ENCODE results near the gene LGMN.
"Not testable (repeated sequence)": the region's sequence is repeated elsewhere in the genome, so short reads cannot be mapped to it uniquely, and the experiment has no call there.

Gene LGMN

DNA sequence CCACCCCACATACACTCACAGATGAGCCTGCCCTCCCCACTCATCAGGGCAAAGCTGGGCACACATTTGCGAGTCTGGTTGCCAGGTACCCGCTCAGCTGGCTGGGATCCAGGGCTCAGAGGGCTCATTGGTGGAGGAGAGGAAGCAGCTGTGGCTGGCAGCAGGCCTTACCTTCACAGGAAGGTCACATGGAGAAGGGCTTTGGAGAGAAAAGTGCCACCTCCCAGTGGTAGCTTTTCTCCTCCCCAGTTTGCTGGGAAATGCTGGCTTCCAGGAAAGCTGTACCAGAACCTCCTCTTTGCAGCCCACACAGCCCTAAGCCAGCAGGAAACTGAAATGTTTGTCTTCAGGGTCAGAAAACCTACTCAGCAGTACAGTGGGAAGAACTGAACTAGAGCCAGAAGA, 55.6 kb downstream of the LGMN start:
- no peak for DNase-seq

DNA sequence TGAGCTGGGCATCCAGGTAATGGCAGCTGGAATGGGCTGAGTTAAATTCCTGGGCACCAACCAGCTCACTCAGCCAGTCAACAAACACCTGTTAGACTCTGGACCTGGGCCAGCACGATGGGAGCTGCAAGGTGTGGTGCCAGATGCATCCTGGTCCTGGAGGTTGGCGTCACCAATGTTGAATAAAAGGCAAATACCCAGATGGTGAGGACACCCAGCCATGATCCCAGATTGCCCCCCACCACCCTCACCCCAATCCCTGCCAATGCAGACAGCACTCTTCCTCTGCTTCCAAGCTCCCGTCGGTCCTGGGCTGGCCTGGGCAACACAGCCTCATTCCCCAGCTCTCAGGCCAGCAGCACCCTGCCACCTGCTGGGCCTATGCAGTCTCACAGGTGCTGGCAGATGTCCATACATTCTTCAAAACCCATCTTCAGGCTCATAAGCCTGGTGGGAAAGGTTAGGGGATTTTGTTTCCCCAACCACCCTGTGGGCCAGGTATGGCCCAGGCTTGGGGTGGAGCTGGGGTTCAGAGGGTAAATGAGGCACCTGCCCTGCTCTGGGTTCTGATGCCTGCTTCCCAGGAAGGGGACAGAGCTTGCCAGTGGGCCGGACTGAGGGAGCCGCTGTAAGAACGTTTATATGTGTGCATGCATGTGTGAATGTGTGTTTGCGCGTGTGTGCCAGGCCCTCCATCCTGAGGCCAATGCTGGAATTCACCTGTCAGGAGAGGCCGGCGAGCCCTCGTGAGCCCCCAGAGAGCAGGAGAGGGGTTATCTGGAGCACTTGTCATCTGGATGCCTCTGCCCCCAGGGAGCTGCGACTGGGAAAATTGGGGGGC, 58.0 kb downstream of the LGMN start:
- DNase-seq, result no peak

DNA sequence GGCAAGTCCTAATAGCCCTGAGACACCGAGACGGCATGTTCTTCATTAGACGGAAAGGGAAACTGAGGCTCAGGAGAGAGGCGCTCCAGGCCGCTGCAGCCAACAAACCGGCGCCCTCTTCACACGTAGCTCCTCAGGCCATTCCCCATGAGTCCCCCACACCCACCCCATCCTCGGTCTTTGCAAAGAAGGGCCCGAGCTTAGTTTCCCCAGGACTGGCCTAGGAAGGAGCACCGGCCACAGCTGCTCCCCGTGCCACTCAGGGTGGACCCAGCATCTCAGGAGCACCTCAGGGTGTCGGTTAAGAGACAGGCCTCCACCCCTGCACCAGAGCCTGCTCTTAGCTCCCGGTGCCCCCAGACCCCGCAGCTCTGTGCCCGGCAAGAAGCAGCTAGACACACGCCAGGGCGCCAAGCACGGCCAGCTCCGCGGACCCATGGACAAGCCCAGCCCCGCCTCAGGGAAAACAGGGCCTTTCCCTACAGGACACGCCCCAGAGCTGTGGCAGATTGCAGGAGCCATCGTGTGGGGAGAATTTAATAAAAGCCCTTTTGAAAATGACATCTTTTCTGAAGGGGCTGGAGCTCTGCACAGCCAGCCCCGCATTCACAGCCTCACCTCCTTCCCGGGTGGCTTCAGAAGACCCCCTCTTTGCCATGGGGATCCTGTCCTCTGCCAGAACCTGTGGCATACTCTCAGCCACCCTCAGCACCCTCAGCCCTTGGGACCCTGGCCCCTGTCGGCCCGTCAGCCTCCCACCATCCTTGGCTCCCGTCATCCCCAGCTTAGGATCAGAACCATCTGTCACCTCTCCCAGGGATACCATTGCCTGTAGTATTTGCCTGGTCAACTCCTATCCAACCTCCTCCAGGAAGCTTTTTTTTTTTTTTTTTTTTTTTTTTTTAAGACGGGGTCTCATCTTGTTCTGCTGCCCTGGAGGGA, 59.7 kb downstream of the LGMN start:
- DNase-seq, result no peak

DNA sequence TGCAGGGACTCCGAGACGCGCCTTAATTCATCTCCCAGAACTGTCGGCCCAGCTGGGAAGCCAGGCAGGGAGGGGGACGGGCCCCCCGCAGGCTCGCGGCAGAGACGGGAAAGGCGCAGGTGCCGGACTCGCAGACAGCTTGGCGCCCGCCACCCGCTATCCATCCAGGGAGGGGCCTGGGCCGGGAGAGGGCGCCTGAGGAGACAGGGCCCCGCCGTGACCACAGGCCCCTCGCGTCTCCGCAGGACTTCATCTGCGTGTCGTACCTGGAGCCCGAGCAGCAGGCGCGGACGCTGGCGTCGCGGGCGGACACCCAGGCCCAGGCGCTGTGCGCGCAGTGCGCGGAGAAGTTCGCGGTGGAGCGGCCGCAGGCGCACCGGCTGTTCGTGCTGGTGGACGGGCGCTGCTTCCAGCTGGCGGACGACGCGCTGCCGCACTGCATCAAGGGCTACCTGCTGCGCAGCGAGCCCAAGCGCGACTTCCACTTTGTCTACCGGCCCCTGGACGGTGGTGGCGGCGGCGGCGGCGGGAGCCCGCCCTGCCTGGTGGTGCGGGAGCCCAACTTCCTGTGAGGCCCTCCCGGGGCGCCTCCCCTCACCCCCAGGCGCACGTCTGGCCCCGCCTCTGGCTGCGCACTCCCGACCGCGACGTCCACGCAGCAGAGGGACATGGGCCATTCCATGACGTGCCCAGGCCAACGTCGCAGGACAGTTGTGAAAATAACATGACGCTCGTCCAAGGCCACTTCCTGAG, 60.6 kb downstream of the LGMN start:
- no peak for DNase-seq

DNA sequence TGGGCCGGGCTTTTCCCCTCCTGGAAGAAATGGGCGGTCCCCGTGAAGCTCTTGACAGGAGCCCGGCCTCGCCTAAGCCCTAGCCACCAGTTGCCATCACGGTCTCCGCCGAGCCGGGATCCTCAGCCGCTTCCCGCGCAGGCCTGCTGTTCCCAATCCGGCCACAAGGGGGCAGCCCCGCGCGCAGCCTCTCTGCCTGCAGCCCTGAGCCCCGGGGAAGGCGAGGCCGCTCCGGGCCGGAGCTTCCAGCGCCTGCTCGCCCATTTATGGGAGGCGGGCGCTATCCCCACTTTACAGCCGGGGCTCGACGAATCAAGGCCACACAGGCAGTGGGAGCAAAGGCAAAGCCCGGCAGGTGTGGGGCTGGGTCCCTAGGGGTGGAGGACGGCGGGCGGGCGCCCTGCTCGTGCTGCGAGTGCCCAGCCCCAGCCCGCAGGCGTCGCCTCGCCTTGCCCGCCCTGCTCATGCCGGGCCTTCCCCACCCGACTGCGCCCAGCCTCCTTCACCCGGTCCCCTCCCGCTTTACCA, 61.5 kb downstream of the LGMN start:
- peak; percentile 74 for DNase-seq

DNA sequence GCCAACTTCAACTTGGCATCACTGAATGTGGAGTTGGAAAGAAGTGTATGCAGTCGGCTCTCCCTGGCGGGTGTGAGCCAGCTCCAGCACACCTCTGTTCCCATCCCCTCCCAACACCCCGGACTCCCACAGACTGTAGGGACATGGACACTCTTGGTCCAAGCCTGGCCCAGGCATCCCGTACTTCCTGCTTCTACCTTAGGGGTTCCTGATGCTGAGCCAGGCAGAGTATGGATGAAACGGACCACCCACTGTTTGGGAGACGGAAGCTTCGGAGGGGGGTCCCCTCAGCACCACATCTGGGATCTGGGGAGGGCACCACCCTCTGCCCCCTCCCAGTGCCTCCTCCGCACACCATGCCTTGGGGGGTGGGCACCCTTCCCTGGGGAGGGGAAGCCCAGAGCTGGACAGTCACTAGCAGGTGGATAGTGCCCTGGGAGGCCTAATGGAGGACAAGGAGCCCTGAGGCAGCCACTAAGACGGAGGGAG, 62.0 kb downstream of the LGMN start:
- DNase-seq, result no peak

DNA sequence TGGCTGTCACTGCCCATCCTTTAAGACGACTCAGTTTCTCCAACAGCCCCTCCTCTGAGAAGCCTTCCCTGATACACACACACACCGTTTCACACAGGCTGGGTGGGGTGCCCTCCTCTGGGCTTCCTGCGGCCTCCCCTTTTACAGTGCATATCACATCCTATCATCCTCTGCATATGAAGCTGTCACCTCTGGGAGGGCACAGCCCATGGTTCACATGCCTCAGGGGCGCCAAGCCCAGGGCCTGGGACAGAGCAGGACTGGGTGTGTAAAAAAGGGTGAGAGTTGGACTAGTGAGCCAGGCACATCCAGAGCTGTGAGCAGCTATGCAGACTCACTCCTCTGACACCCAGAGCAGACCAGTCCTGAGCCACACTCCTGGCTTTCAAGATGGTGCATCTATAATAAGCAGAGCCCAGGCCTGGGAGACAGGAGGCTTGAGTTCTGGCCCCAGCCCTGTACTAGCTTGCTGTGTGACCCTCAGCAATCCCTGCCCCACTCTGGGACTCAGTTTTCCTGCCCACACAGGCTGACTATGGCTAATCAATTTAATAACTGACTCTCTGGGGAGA, 62.6 kb downstream of the LGMN start:
- no peak for DNase-seq

DNA sequence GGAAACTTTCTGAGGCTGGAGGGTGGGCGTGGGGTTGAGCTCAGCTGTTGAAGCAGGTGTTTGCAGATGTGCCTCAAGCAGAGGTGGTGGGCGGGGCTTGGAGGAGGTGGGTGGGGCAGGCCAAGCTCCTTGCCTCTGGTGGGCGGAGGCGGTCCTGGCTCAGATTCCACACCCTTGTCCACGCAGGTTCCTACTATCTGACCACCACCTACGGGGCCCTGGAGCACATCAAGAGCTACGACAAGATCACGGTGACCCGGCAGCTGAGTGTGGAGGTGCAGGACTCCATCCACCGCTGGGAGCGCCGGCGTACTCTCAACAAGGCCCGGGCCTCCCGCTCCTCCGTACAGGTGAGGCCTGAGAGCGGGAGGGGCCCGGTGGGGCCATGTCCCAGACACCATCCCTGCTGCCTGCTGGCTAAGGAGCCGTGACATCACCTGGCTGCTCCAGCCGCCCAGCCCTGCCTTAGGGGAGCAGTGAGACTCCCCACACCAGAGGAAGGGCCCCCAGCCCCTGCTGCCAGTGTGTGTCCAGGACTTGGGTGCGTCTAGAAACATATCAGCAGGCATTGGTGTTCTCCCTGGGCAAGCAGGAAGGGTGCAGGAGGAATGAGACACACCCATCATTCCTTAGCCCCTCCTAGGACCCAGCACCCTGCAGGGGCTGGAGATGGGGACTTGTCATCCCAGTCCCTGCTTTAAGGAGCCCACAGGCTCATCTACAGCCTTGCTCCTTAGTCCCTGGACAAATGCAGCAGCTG, 63.4 kb downstream of the LGMN start:
- no peak for DNase-seq

DNA sequence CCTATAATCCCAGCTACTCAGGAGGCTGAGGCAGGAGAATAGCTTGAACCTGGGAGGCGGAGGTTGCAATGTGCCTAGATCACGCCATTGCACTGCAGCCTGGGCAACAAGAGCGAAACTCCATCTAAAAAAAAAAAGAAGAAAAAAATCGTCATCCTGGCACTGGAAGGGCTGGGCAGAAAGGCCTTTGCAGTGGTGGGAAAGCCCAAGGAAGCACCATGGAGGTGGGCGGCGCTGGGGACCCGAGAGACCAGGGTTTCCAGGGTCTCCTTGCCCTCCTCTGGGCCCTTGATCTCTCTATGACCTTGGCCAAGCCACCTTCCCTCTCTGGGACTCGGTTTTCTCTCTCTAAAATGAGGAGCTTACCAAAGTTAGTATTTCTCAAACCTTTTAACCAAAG, 65.4 kb downstream of the LGMN start:
- DNase-seq, result no peak

DNA sequence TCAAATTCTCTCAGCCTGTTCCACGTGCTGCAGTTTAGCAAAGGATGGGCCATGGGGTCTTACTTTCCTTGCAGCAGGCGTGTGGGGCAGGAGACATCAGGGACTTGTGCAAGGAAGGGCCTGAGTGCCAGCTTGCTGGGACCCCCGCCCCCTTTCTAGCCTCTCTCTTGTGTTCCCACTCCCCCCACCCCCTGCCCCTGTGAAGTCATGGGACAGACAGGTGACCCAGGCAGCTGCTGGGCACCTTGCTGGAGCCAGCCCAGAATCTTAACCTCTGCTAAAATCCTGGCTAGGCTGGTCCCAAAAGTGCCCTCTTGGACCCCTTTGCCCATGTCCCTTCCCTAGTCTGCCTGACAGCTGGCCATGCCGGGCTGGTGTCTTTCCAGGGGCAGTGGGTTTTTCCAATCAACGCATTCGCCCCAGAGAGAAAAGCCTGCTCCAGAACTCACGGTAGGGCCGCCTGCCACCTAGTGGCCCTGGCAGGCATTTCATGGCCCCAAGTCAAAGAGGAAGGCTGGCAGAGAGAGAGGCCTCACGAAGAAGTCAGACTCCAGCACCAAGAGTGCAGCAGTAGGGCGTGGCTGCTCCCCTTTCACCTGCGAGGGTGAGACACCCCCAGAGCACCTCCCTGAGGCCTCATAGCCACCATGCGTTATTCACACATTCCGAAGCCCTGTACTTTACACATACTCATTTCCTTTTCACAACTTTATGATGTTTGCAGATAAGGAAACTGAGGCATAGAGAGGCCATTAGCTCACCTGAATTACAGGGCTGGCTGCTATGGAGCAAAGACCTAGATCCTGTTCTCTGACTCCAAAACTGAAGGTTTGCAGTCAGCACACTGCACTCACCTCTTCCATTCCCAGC, 67.4 kb downstream of the LGMN start:
- DNase-seq, result peak; percentile 78

DNA sequence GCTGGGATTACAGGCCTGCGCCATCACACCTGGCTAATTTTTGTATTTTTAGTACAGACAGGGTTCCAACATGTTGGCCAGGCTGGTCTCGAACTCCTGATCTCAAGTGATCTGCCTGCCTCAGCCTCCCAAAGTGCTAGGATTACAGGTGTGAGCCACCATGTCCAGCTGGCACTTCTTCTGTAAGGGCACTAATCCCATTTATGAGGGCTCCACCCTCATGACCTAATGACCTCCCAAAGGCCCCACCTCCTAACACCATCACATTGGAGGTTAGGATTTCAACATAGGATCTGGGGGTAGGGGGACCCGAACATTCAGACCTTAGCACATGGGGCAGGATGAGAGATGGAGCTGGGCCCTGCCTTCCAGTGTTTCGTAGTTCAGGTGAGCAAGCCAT, 68.1 kb downstream of the LGMN start:
- not testable (repeated sequence) for DNase-seq

DNA sequence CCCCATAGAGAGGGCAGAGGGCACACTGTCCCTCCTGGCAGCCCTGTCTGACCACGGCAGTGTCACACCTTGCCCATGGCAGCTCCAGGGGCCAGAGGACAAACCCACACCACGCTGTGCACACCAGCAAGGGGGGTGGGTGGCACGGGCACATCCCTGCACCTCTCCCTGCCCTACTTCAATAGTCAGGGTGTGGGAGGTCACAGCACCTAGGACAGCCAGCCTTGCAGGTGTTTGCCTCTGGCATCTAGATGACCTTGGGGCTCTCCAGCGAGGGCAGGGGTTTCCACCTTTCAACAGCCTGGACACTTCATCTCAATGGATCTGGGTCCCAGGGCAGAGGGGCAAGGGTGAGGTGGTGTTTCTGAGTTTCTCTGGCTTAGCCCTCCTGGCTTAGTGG, 69.2 kb downstream of the LGMN start:
- no peak for DNase-seq

DNA sequence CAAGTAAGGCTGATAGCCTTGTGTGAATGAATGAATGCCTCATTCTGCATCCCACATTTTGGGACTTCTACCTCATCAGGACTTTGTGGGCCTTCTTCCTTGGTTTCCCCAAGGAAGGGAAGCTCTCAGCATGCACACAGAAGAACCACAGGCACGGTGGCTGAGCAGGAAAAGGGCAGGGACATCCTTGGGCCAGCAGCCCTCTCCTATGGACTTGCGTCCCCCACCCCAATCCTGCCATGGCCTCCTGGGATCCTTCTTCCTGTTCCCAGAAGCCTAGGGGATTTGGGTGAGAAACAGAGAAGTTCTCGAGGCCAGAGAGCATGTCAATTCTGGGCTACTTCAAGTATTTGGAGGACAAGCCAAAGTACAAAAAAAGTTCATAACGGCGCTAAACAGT, 69.7 kb downstream of the LGMN start:
- no peak for DNase-seq

DNA sequence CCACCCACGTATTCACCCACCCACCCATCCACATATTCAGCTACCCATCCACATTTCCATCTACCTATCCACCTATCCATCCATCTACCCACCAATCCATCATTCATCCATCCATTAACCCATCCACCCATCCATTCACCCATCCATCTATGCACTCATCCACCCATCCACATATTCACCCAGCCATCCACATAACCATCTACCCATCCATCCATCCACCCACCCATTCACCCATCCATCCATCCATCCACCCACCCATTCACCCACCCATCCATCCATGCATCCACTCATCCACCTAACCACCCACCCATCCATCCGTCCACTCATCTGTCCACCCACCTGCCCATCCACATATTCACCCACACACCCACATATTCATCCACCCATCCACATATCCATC, 70.5 kb downstream of the LGMN start:
- no peak for DNase-seq

DNA sequence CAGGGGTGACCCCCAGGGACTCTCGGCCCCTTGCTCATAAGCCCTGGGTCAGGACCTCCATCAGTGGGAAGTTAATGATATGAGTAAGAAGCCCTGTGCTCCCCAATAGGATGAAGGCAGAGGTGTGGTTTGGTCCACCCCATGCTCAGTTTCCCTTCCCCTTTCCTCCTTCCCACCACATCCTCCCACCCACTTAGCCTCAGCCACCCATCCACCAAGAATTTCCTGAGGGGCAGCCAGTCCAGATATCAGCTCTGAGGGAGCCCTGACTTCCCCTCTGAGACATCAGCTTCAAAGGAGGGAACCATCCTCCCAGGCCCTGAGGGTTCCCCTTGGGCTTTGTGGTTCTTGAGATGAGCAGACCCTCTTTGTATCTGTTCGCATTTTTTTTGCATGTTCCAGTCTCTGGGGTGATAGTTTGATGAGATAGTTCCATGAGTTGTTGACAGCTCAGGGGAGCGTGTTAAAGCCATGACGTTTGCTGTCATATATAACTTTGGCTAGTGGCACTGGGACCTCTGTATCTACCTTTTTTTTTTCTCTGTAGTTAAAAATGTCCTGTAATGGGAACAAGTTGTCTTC, 71.2 kb downstream of the LGMN start:
- DNase-seq, result peak; percentile 44

DNA sequence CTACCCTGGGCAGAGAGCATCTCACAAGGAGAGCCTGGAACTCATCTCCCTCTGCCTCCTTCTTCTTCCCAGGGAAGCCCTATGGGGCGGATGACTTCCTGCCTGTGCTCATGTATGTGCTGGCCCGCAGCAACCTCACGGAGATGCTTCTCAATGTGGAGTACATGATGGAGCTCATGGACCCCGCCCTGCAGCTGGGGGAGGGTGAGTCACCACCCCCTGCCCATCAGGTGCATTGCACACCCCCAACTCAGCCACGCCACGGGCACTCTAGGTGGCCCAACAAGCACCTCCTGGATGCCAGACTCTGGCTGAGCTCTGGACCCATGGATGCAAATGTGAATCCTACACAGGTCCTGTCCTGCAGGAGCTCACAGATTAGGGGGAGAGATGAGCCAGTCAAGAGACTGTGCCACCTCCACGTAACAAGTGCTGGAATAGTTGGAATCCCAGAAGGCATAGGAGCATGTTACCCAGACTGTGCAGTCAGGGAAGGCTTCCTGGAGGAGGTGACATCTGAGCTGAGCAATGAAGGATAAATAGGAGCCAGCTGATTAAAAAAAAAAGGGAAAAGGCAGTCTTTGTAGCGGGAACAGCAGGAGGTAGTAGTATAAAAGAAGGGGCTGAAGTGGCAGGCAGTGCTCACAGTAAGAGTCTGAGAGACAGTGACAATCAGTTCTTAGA, 71.9 kb downstream of the LGMN start:
- DNase-seq, result no peak

DNA sequence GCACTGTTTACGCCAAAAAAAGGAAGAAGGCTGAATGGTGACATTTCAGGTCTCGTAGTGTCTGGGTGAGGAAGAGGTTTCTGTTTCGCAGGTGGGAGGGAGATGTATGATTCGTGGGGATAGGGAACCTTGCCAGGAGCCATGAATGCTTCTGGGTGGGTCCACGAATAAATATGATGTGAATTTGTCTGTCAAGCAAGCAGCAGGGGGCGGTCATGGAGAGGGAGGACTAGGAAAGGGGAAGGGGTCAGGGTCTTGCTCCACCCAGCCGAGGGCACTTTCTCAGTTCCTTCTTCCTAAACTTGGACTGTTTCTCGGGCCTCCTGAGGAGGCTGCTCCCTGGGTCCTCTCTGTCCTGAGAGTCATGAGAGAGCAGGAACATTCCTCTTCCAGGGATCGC, 72.5 kb downstream of the LGMN start:
- DNase-seq, result no peak

DNA sequence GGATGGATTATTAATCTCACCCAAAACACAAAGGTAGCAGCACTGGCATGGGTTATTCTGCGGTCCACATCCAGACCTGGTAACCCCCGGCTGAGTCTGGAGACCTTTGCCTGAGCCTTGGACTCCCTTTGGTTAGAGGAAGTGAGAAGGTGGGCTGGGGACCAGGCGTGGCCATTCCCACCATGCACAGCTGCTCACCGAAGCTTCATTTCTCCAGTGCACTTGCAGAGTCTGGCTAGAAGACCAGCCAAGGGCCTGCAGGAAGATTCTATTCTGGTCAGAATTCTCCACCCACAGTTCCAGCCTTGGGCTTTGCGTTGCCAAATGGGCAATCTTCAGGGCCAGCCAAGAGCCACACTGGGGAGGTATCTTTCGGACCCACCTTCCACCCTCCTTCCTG, 73.0 kb downstream of the LGMN start:
- no peak for DNase-seq

DNA sequence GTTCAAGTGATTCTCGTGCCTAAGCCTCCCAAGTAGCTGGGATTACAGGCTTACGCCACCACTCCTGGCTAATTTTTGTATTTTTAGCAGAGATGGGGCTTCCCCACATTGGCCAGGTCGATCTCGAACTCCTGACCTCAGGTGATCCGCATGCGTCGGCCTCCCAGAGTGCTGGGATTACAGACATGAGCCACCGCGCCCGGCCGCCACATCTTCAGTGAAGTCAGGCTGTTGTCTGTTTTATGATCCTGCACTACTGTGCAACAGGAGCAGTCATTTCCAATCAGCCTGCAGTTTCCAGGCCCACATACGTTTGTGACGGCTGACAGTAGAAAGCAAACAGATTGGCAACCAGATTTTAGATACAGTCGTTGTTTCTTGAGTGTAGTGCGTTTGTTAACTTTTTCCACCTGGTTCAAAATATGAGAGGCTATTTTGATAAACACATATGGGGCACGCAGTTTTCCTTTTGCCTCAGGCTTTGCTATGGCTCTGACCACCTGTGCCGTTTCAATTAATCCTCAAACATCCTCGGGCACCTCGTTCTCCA, 74.8 kb downstream of the LGMN start:
- no peak for DNase-seq
